K562 (cell line): ENCODE data around the gene BSDC1. TPM values are rescaled to one million over a fixed set of nuclear protein-coding genes. Genes with fewer than 3 reads are reported as not detected.
A peak's percentile ranks its signal among the peaks of the same experiment; 100 is the strongest.

Source experiments
- ADNP ChIP-seq: fragments of 200-800 bp; sonication (Bioruptor generic); IDR thresholded peaks from 2 replicates; pipeline ENCODE4 v1.6.1; 2016; ENCODE audit warnings: missing genetic modification characterization, missing compliant biosample characterization
- ARHGAP35 ChIP-seq: fragments of 450-650 bp; IDR thresholded peaks from 2 replicates; pipeline ENCODE4 v1.6.1; 2018; ENCODE audit not compliant: partially characterized antibody
- ARID3B ChIP-seq: fragments of 250-450 bp; sonication (Bioruptor Pico); IDR thresholded peaks from 2 replicates; pipeline ENCODE4 v1.4.0; 2020; ENCODE audit warnings: borderline replicate concordance
- ATF4 ChIP-seq: fragments of 450-650 bp; formaldehyde crosslinking; IDR thresholded peaks from 2 replicates; pipeline ENCODE4 v1.4.0; 2022; ENCODE audit warnings: mild to moderate bottlenecking, moderate library complexity
- IFI16 ChIP-seq: fragments of 250-450 bp; sonication (Bioruptor Pico); IDR thresholded peaks from 2 replicates; pipeline ENCODE4 v2.1.2; 2022; ENCODE audit warnings: mild to moderate bottlenecking, inconsistent platforms
- KLF10 ChIP-seq: fragments of 250-450 bp; sonication (Bioruptor Pico); IDR thresholded peaks from 2 replicates; pipeline ENCODE4 v1.6.1; 2021; ENCODE audit warnings: matching md5 sums
- MYNN ChIP-seq, 2 experiments: sonication (generic); formaldehyde crosslinking in 1 of 2; IDR thresholded peaks; 2 replicates each; pipeline versions ENCODE4 v1.5.0 to v1.6.1; 2016 to 2020; ENCODE audit warnings: antibody characterized with exemption in 1 of 2, missing genetic modification reagents in 1 of 2
- NFXL1 ChIP-seq: fragments of 450-650 bp; formaldehyde crosslinking; IDR thresholded peaks from 2 replicates; pipeline ENCODE4 v1.4.0; 2021; ENCODE audit warnings: mild to moderate bottlenecking
- NR4A1 ChIP-seq, 2 experiments: fragments of 250-450 bp in 1 of 2; fragments of 450-650 bp in 1 of 2; sonication (Bioruptor Pico) in 1 of 2; IDR thresholded peaks; 2 replicates each; pipeline versions ENCODE4 v1.4.0 to v1.6.1; 2016 to 2020; ENCODE audit warnings: mild to moderate bottlenecking in 2 of 2, missing compliant biosample characterization in 1 of 2, missing genetic modification characterization in 1 of 2, moderate library complexity in 1 of 2
- PREB ChIP-seq: sonication (generic); formaldehyde crosslinking; IDR thresholded peaks from 2 replicates; pipeline ENCODE4 v1.8.1; 2023; ENCODE audit warnings: mild to moderate bottlenecking, missing genetic modification reagents
- PTBP1 ChIP-seq: fragments of 200-400 bp; formaldehyde crosslinking; IDR thresholded peaks from 2 replicates; pipeline ENCODE4 v1.6.1; 2017; ENCODE audit warnings: low read depth, low read length
- SETDB1 ChIP-seq: IDR thresholded peaks from one replicate; pipeline ENCODE4 v1.6.1; 2012; ENCODE audit warnings: low read length, control low read depth, inconsistent platforms
- SP2 ChIP-seq: IDR thresholded peaks from 2 replicates; pipeline ENCODE4 v1.6.1; 2011; ENCODE audit warnings: mild to moderate bottlenecking, low read depth, low read length, moderate library complexity; ENCODE audit not compliant: poor library complexity, severe bottlenecking; ENCODE audit errors: extremely low read depth
- ZBTB49 ChIP-seq: sonication (generic); formaldehyde crosslinking; IDR thresholded peaks from 2 replicates; pipeline ENCODE4 v1.8.0; 2022; ENCODE audit warnings: missing genetic modification reagents, mild to moderate bottlenecking, borderline replicate concordance
- ZBTB8A ChIP-seq: fragments of 450-650 bp; IDR thresholded peaks from 2 replicates; pipeline ENCODE4 v1.6.1; 2018; ENCODE audit warnings: mild to moderate bottlenecking, moderate library complexity; ENCODE audit not compliant: partially characterized antibody
- ZNF316 ChIP-seq: fragments of 450-650 bp; IDR thresholded peaks from 2 replicates; pipeline ENCODE4 v1.6.1; 2016
- polyA plus RNA-seq, 8 experiments: library from polyadenylated mRNA; depleted of rRNA in 4 of 8; stranded (reverse) in 5 of 8; unstranded in 3 of 8; fragments of >200 nt; fragmentation: Nextera tagmentation in 2 of 8; fragmentation: Illumina TruSeq in 1 of 8; extraction: Ambion mirVana in 2 of 8; extraction: Trizol in 1 of 8; gene quantifications; 2 replicates each; pipeline versions ENCODE4 v1.2.1 to v1.2.3, GENCODE V29; 2011 to 2014; ENCODE audit warnings: inconsistent platforms in 1 of 8, missing spikeins in 1 of 8
- total RNA-seq, 7 experiments: library from RNA; depleted of rRNA in 6 of 7; stranded (reverse); fragments of >200 nt in 6 of 7; fragmentation: Illumina TruSeq in 2 of 7; extraction: Trizol in 2 of 7; gene quantifications; 2 replicates each; pipeline versions ENCODE4 v1.2.1 to v1.2.3, GENCODE V29; 2011 to 2021; ENCODE audit warnings: low replicate concordance in 1 of 7
- TF ChIP-seq, protein P1 (sequence below), 2 experiments: fragments of 450-650 bp in 1 of 2; sonication (generic) in 1 of 2; formaldehyde crosslinking in 1 of 2; IDR thresholded peaks in 1 of 2; conservative IDR thresholded peaks in 1 of 2; 2 replicates each; pipeline versions ENCODE4 v1.6.1 to v1.8.1; 2016 to 2023; ENCODE audit warnings: mild to moderate bottlenecking in 2 of 2, moderate library complexity in 2 of 2, inconsistent platforms in 1 of 2, missing genetic modification reagents in 1 of 2
- TF ChIP-seq, protein P2 (sequence below): fragments of 450-650 bp; IDR thresholded peaks from 2 replicates; pipeline ENCODE4 v1.6.1; 2018; ENCODE audit warnings: mild to moderate bottlenecking, low read depth; ENCODE audit not compliant: partially characterized antibody

BSDC1 gene
- total and polyA plus RNA-seq, 9 of the 15 experiments (the other 6 are each of a cell fraction or from before 2014, with no cell fraction given), result 10.2 to 96.8 (median 73.1) TPM

DNA sequence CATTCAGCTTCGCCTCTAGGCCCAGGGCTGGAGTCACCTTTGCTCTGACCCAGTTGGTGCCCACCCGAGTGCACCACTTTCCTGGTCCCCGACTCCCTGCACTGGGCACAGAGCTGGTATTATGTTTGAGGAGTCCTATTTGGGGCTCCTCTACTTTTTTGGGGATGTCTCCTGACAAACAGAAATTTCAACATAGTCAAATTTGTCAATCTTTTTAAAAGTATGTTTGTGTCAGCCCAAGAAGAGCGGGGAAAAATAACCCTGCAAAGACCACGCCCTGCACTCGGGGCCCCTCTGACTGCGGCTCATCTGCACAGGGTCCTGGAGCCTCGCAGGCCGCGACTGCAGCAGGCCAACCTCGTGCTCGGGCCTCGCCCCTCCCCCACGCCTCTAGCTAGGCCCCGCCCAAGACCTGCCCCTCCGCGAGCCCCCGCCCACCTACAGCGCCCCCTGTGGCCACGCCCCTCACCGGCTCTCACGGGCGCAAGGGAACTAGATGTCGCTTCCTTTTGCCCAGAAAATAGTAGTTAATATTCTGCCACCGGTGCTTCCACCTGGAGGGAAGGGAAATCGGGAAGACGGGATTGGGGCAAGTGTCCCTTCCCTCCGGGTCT is 43.3 kb downstream of the BSDC1 start (continued):
- TF ChIP-seq SETDB1 (no peak), ARHGAP35 (no peak), ATF4 (CRISPR knock-in tag) (0 out of 2 replicates have a peak, but pooled peaks have one; percentile 36), SP2 (no peak), NFXL1 (CRISPR knock-in tag) (peak; percentile 64; the same call in 1 of the 2 replicates), ZBTB8A (no peak), MYNN (IDR thresholded peaks at IDR 0.05) (no peak), MYNN (CRISPR knock-in tag; IDR thresholded peaks at IDR 0.05) (no peak), ZBTB49 (CRISPR knock-in tag) (no peak), NR4A1 (CRISPR knock-in tag; IDR thresholded peaks at IDR 0.05) (peak; percentile 88; the same call in 1 of the 2 replicates), NR4A1 (tag; IDR thresholded peaks at IDR 0.05) (peak; percentile 91), IFI16 (CRISPR knock-in tag) (0 out of 2 replicates have a peak, but pooled peaks have one; percentile 65), ZNF316 (no peak), PTBP1 (0 out of 2 replicates have a peak, but pooled peaks have one; percentile 45), ADNP (tag) (no peak), ARID3B (CRISPR knock-in tag) (peak; percentile 27; the same call in 1 of the 2 replicates), PREB (no peak), KLF10 (CRISPR knock-in tag) (no peak)
- TF ChIP-seq, protein P1, sequence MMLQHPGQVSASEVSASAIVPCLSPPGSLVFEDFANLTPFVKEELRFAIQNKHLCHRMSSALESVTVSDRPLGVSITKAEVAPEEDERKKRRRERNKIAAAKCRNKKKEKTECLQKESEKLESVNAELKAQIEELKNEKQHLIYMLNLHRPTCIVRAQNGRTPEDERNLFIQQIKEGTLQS (IDR thresholded peaks at IDR 0.05), result no peak
- TF ChIP-seq, protein P1 (CRISPR knock-in tag; conservative IDR thresholded peaks at IDR 0.05), result peak; percentile 38; the same call in 1 of the 2 replicates
- TF ChIP-seq, protein P2, sequence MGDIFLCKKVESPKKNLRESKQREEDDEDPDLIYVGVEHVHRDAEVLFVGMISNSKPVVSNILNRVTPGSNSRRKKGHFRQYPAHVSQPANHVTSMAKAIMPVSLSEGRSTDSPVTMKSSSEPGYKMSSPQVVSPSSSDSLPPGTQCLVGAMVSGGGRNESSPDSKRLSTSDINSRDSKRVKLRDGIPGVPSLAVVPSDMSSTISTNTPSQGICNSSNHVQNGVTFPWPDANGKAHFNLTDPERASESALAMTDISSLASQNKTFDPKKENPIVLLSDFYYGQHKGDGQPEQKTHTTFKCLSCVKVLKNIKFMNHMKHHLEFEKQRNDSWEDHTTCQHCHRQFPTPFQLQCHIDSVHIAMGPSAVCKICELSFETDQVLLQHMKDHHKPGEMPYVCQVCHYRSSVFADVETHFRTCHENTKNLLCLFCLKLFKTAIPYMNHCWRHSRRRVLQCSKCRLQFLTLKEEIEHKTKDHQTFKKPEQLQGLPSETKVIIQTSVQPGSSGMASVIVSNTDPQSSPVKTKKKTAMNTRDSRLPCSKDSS, result no peak
